Measurements from ENCODE around the gene PDK3. TPM values are rescaled to one million over a fixed set of nuclear protein-coding genes. Genes with fewer than 3 reads are reported as not detected.
A peak's percentile ranks its signal among the peaks of the same experiment; 100 is the strongest.

Gene PDK3
- total RNA-seq, 1 experiment from 2014 or later = 22.6 TPM

DNA sequence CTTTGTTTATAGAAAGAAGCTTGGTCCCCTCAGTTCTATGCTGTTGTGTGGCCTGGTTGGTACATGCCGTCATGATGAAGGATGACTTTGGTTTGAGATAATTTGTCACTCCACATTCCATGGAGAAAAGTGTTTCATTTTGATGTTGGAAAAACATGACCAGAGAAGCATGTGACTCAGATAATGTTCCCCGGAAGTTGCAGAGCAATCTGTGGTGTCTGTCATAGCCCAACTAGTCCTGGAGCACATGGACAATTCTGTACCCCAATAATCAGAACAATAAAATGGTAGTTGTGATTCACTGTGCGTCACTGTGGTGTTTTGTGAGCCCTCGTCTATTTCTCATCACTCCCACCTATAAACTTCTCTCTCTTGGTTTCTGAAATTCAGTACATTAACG, 85.1 kb downstream of the PDK3 start:
- TF ChIP-seq EZH2phosphoT487 (IDR thresholded peaks at IDR 0.05; ENCODE audit: borderline replicate concordance, low read length) = no peak
- no peak for TF ChIP-seq EZH2 (IDR thresholded peaks at IDR 0.05; ENCODE audit: low read length, unreplicated experiment)
- TF ChIP-seq, protein P1, sequence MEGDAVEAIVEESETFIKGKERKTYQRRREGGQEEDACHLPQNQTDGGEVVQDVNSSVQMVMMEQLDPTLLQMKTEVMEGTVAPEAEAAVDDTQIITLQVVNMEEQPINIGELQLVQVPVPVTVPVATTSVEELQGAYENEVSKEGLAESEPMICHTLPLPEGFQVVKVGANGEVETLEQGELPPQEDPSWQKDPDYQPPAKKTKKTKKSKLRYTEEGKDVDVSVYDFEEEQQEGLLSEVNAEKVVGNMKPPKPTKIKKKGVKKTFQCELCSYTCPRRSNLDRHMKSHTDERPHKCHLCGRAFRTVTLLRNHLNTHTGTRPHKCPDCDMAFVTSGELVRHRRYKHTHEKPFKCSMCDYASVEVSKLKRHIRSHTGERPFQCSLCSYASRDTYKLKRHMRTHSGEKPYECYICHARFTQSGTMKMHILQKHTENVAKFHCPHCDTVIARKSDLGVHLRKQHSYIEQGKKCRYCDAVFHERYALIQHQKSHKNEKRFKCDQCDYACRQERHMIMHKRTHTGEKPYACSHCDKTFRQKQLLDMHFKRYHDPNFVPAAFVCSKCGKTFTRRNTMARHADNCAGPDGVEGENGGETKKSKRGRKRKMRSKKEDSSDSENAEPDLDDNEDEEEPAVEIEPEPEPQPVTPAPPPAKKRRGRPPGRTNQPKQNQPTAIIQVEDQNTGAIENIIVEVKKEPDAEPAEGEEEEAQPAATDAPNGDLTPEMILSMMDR (conservative IDR thresholded peaks at IDR 0.05; ENCODE audit: low read depth, low read length) = no peak
- Histone ChIP-seq H3K4me3 (ENCODE audit: low read length) (no peak overlapping the region), H3K36me3 (ENCODE audit: low read depth, low read length) (no peaks in the 10 kb centered on the region), H3K9me2 (replicated peaks; ENCODE audit: low read length) (no peaks in the 10 kb centered on the region), H3K9ac (ENCODE audit: low read length) (no peak overlapping the region), H3F3A (ENCODE audit: low read length, unreplicated experiment) (no peaks in the 10 kb centered on the region), H3K27ac (ENCODE audit: low read length) (no peak overlapping the region), H3K27me3 (ENCODE audit: low read length) (no peaks in the 10 kb centered on the region), H3K79me2 (ENCODE audit: low read length) (no peaks in the 10 kb centered on the region), H3K4me1 (ENCODE audit: insufficient read depth, low read length) (no peaks in the 10 kb centered on the region), H3K9me3 (ENCODE audit: low read length) (no peaks in the 10 kb centered on the region), H3K4me2 (ENCODE audit: low read length) (no peak overlapping the region), H4K20me1 (ENCODE audit: low read length) (no peaks in the 10 kb centered on the region), H2AFZ (ENCODE audit: low read length) (no peak overlapping the region)
- intact Hi-C loops (cut with micrococcal nuclease) = no loop called here
- BruUV-seq (replicated peaks) = no TSS peak
- ChIA-PET POLR2A (ENCODE audit: unreplicated experiment) (no interaction called here), CTCF (no interaction called here)
- ATAC-seq (no peak), DNase-seq (no peak)

DNA sequence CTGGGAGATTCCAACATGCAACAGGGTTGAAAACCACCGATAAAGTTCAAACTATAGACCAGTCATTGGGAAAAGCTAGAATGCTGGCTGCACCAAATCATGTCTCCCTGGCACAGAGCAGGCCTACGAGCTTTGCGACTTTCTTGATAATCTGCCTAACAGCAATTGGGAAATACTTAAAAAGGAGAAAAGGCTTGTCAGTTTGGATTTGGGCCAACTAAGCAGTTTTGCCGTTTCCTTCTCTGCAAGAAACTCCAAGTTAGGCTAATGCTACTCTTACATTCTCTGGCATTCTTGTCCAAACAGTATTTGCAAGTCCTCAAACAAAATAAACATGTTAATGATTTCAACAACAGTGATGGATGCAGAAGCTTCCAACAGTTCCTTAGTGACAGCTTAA, 87.9 kb downstream of the PDK3 start:
- intact Hi-C loops (cut with micrococcal nuclease) = no loop called here
- no peak for ATAC-seq
- CTCF ChIA-PET = no interaction called here

DNA sequence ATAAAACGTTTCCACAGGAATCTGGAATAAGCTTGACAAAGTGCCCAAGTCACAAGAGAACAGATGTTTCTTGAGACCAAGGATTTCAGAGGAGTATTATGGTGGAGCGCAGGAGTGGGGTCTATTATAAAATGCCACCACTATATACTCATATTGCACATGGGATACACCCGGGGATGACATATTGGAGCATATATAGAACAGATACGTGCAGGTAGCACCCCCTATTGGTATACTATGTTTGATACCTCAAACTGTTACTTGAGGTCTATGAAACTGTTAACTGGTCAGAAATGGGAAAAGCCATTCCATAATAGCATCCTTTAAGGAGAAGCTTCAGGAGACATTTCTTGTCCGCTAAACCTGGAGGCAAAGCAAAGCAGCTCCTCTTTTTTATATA, 96.0 kb downstream of the PDK3 start:
- no peaks in the 10 kb centered on the region for H4K20me1 ChIP-seq (ENCODE audit: low read length)
- intact Hi-C loops (cut with micrococcal nuclease) = no loop called here
- no peaks in the 10 kb centered on the region for H3K9me3 ChIP-seq (ENCODE audit: low read length)
- no peak overlapping the region for H3K9ac ChIP-seq (ENCODE audit: low read length)
- H3K27ac ChIP-seq (ENCODE audit: low read length) = no peak overlapping the region
- BruUV-seq (replicated peaks) = no TSS peak
- DNase-seq (peak; percentile 52), ATAC-seq (peak; percentile 35)
- no peak overlapping the region for H2AFZ ChIP-seq (ENCODE audit: low read length)
- H3K27me3 ChIP-seq (ENCODE audit: low read length) = peaks cover 10% of the 10 kb centered on the region; the same call in 1 of the 2 replicates
- H3K4me2 ChIP-seq (ENCODE audit: low read length) = no peak overlapping the region
- H3K9me2 ChIP-seq (replicated peaks; ENCODE audit: low read length) = no peaks in the 10 kb centered on the region
- no peaks in the 10 kb centered on the region for H3K36me3 ChIP-seq (ENCODE audit: low read depth, low read length)
- no peak overlapping the region for H3K4me3 ChIP-seq (ENCODE audit: low read length)
- no peaks in the 10 kb centered on the region for H3K79me2 ChIP-seq (ENCODE audit: low read length)
- ChIA-PET CTCF (no interaction called here), POLR2A (ENCODE audit: unreplicated experiment) (no interaction called here)
- no peaks in the 10 kb centered on the region for H3K4me1 ChIP-seq (ENCODE audit: insufficient read depth, low read length)
- H3F3A ChIP-seq (ENCODE audit: low read length, unreplicated experiment) = no peaks in the 10 kb centered on the region
- TF ChIP-seq, protein P1 (conservative IDR thresholded peaks at IDR 0.05; ENCODE audit: low read depth, low read length) = peak; percentile 55
- TF ChIP-seq EZH2 (IDR thresholded peaks at IDR 0.05; ENCODE audit: low read length, unreplicated experiment) (no peak), EZH2phosphoT487 (IDR thresholded peaks at IDR 0.05; ENCODE audit: borderline replicate concordance, low read length) (no peak)

More for the DNA sequence above, 87.9 kb downstream of the PDK3 start:
- Histone ChIP-seq H4K20me1 (ENCODE audit: low read length) (no peaks in the 10 kb centered on the region), H3K4me3 (ENCODE audit: low read length) (no peak overlapping the region), H3K4me2 (ENCODE audit: low read length) (no peak overlapping the region), H3K27me3 (ENCODE audit: low read length) (no peaks in the 10 kb centered on the region), H3K27ac (ENCODE audit: low read length) (no peak overlapping the region), H3K4me1 (ENCODE audit: insufficient read depth, low read length) (no peaks in the 10 kb centered on the region), H3K9me2 (replicated peaks; ENCODE audit: low read length) (no peaks in the 10 kb centered on the region), H3K9me3 (ENCODE audit: low read length) (no peaks in the 10 kb centered on the region), H3F3A (ENCODE audit: low read length, unreplicated experiment) (no peaks in the 10 kb centered on the region), H3K9ac (ENCODE audit: low read length) (no peak overlapping the region), H2AFZ (ENCODE audit: low read length) (no peak overlapping the region), H3K36me3 (ENCODE audit: low read depth, low read length) (no peaks in the 10 kb centered on the region), H3K79me2 (ENCODE audit: low read length) (no peaks in the 10 kb centered on the region)
- no TSS peak for BruUV-seq (replicated peaks)
- POLR2A ChIA-PET (ENCODE audit: unreplicated experiment) = no interaction called here
- DNase-seq = no peak
- TF ChIP-seq, protein P1 (conservative IDR thresholded peaks at IDR 0.05; ENCODE audit: low read depth, low read length) = no peak
- TF ChIP-seq EZH2 (IDR thresholded peaks at IDR 0.05; ENCODE audit: low read length, unreplicated experiment) (no peak), EZH2phosphoT487 (IDR thresholded peaks at IDR 0.05; ENCODE audit: borderline replicate concordance, low read length) (no peak)
